ENCODE data around the gene IFT22. TPM values are rescaled to one million over a fixed set of nuclear protein-coding genes. Genes with fewer than 3 reads are reported as not detected.

The IFT22 gene
- total and polyA plus RNA-seq, 11 donors = 14.8 to 39.3 (median 30.0) TPM

DNA sequence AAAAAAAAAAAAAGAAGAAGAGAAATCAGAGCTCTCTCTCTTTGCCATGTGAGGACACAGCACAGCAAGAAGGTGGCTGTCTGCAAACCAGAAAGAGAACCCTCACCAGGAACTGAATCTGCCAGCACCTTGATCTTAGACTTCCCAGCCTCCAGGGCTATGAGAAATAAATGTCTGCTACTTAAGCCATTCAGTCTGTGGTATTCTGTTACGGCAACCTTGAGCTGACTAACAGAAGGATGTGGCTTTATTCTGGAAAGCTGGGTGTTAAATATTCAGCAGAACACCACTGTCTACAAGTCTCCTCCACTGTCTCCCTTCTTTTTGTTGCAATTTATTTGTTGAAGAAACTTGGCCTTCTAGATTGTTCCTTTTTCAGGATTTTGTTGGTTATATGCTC lies 46.1 kb upstream of the IFT22 start:
- TF ChIP-seq, protein P1, sequence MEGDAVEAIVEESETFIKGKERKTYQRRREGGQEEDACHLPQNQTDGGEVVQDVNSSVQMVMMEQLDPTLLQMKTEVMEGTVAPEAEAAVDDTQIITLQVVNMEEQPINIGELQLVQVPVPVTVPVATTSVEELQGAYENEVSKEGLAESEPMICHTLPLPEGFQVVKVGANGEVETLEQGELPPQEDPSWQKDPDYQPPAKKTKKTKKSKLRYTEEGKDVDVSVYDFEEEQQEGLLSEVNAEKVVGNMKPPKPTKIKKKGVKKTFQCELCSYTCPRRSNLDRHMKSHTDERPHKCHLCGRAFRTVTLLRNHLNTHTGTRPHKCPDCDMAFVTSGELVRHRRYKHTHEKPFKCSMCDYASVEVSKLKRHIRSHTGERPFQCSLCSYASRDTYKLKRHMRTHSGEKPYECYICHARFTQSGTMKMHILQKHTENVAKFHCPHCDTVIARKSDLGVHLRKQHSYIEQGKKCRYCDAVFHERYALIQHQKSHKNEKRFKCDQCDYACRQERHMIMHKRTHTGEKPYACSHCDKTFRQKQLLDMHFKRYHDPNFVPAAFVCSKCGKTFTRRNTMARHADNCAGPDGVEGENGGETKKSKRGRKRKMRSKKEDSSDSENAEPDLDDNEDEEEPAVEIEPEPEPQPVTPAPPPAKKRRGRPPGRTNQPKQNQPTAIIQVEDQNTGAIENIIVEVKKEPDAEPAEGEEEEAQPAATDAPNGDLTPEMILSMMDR (IDR thresholded peaks at IDR 0.05) = no peak
- TF ChIP-seq POLR2A (IDR thresholded peaks at IDR 0.05) = no peak
- H3K27me3 ChIP-seq = peaks cover 0 to 57% (median 5%) of the 10 kb centered on the region in 9 donors
- peaks cover 0 to 17% (median 9%) of the 10 kb centered on the region in 12 donors for H3K4me1 ChIP-seq
- WGBS, 4 donors = 90 to 100% (median 95%) methylated on average over 1 of the region's 1 CpG
- no peak overlapping the region for H3K4me3 ChIP-seq
- no peaks in the 10 kb centered on the region for H3K36me3 ChIP-seq
- no peak overlapping the region for H3K27ac ChIP-seq
- ATAC-seq = no peak
- H3K9me3 ChIP-seq = no peaks in the 10 kb centered on the region
- no peak for DNase-seq
- intact Hi-C loops (cut with DNase I) = loop anchor here in 3 of 10 donors (5.0 to 10.0 kb wide), 3 partner anchors 167 to 897 kb away; no protein-coding TSS in a partner anchor

DNA sequence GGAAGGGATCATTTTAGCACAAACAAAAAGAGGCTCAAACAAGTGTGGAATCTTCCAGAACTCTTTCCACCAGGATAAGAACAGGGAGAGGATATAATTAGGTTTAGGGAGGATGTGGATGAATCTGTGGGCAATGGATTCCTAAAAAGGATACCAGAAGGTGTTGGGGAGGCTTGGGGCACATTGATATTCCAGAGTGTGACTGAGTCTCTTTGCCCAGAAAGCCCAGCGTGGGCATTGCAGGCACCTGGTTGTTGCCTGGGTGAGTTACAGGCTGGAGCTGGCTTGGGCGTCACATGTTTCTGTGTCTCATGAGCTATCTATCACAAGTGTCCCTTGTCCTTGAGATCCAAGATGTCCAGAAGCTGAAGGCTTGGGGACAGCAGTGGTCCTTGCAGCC lies 44.3 kb upstream of the IFT22 start:
- ATAC-seq (no peak), DNase-seq (no peak)
- intact Hi-C loops (cut with DNase I) = loop anchor here in 5 of 10 donors (2.0 to 10.0 kb wide), 6 partner anchors 45 to 899 kb away; no protein-coding TSS in a partner anchor
- no peaks in the 10 kb centered on the region for H3K9me3 ChIP-seq
- no peaks in the 10 kb centered on the region for H3K36me3 ChIP-seq
- no peak overlapping the region for H3K4me3 ChIP-seq
- peaks cover 0 to 48% (median 8%) of the 10 kb centered on the region in 9 donors for H3K27me3 ChIP-seq
- no peak overlapping the region for H3K27ac ChIP-seq
- 88 to 94% (median 92%) methylated on average over 2 of the region's 2 CpGs for WGBS, 4 donors
- peaks cover 0 to 20% (median 11%) of the 10 kb centered on the region in 12 donors for H3K4me1 ChIP-seq
- TF ChIP-seq, protein P1 (IDR thresholded peaks at IDR 0.05) = no peak
- TF ChIP-seq POLR2A (IDR thresholded peaks at IDR 0.05) = no peak

DNA sequence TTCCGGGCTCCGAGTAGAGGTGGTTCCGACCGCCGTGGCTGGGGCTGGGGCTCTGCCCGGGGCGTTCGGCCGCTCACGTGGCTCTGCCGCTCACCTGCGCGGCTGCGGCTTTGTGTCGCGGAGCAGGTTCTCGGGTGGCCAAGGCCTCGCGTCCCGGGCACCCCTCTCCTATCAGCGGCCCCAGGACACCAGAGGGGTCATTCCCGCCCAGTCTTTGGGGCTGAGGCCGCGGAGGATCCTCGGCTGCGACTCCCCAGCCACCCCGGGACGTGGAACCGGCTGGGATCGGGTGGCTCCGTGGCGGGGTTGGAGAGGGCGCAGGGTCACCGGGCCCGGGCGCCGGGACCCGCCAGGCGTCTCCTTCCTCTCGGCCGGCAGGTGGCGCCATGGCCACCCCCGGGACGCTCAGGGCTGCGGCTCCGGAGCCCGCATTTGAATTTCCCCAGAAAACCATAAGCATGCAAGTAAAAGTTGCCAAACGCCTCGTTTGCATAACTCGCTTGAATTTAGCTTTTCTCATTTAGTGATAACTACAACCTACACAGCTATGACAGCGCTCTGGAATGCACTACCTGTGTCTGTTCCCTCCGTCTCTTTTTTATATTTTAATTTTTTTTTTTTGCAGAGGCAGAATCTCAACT lies 42.2 kb upstream of the IFT22 start:
- TF ChIP-seq, protein P1 (IDR thresholded peaks at IDR 0.05) = peak; percentile 87 to 97 (median 95)
- no peak for TF ChIP-seq POLR2A (IDR thresholded peaks at IDR 0.05)
- peak; percentile 44 to 78 (median 57) for DNase-seq
- Histone ChIP-seq H3K9me3 (no peaks in the 10 kb centered on the region), H3K36me3 (no peaks in the 10 kb centered on the region), H3K4me3 (peak overlapping the region; percentile 41 to 68 (median 58)), H3K4me1 (peaks cover 0 to 20% (median 11%) of the 10 kb centered on the region in 12 donors), H3K27ac (no peak overlapping the region), H3K27me3 (peaks cover 0 to 41% (median 8%) of the 10 kb centered on the region in 9 donors)
- intact Hi-C loops (cut with DNase I) = loop anchor here in 9 of 10 donors (1.0 to 10.0 kb wide), 9 partner anchors 47 to 908 kb away; no protein-coding TSS in a partner anchor
- WGBS, 4 donors = 2 to 4% (median 3%) methylated on average over 24 to 52 of the region's 52 CpGs
- peak; percentile 67 to 96 (median 88) for ATAC-seq

DNA sequence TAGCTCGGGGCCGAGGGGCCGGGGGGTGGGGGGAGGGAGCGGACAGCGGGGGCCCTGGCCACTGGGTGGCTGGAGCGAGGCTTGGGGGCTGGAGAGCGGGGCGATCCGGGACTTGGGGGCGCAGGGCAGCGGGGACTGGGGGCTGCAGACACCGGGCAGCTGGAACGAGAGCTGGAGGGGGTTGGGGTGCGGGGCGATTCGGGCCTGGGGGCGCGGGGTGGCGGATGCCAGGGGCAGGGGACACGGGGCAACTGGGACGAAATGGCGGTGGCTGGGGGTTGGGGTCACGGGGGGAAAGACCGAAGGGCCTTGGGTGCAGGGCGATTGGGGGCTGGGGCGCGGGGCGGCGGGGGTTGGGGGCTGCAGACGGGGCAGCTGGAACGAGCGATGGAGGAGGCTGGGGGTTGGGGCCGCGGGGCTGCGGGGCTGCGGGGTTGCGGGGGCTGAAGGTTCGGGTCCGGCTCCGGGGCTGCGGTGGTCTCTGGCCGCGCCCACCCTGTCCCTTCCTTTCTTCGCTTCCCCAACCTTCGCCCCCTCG lies 41.7 kb upstream of the IFT22 start:
- TF ChIP-seq POLR2A (IDR thresholded peaks at IDR 0.05) = no peak
- ATAC-seq (no peak), DNase-seq (no peak)
- Histone ChIP-seq H3K27ac (no peak overlapping the region), H3K27me3 (peaks cover 0 to 35% (median 8%) of the 10 kb centered on the region in 9 donors), H3K4me3 (peak overlapping the region; percentile 41 to 68 (median 58)), H3K36me3 (no peaks in the 10 kb centered on the region), H3K4me1 (peaks cover 0 to 20% (median 11%) of the 10 kb centered on the region in 12 donors), H3K9me3 (no peaks in the 10 kb centered on the region)
- 0 to 4% (median 2%) methylated on average over 6 to 44 of the region's 46 CpGs for WGBS, 4 donors
- intact Hi-C loops (cut with DNase I) = loop anchor here in 8 of 10 donors (5.0 to 10.0 kb wide), 5 partner anchors 49 to 909 kb away; no protein-coding TSS in a partner anchor

Measured in heart left ventricle (tissue), 16 donors.